Fibroblast of lung (primary cell): ENCODE results near the gene CCDC122. TPM values are rescaled to one million over a fixed set of nuclear protein-coding genes. Genes with fewer than 3 reads are reported as not detected.

ENCODE experiments used
- DNase-seq, 2 donors: peaks; one replicate each; pipeline versions ENCODE4 v3.0.0 to v3.0.0-alpha.2; 2010; ENCODE audit warnings: low read depth in 2 of 2
- H2AFZ ChIP-seq: 2 replicates; pipeline ENCODE4 v1.5.1; 2012; ENCODE audit warnings: low read length, control low read depth, inconsistent platforms
- H3K27ac ChIP-seq: 2 replicates; pipeline ENCODE4 v1.5.1; 2011; ENCODE audit warnings: low read length, control low read depth; ENCODE audit not compliant: insufficient read depth
- H3K27me3 ChIP-seq: 2 replicates; pipeline ENCODE4 v1.5.1; 2011; ENCODE audit warnings: mild to moderate bottlenecking, low read length; ENCODE audit not compliant: control insufficient read depth, insufficient read depth
- H3K36me3 ChIP-seq: 2 replicates; pipeline ENCODE4 v1.5.1; 2011; ENCODE audit warnings: low read length; ENCODE audit not compliant: control insufficient read depth, insufficient read depth
- H3K4me1 ChIP-seq: 2 replicates; pipeline ENCODE4 v1.5.1; 2011; ENCODE audit warnings: low read length; ENCODE audit not compliant: control insufficient read depth, insufficient read depth; ENCODE audit errors: extremely low read depth
- H3K4me2 ChIP-seq: 2 replicates; pipeline ENCODE4 v1.5.1; 2011; ENCODE audit warnings: low read length, control low read depth; ENCODE audit not compliant: insufficient read depth; ENCODE audit errors: extremely low read depth
- H3K4me3 ChIP-seq, 4 experiments: fragments of 200-600 bp in 1 of 4; sonication (generic) in 1 of 4; replicated peaks in 1 of 4; 2 replicates each; pipeline ENCODE4 v1.5.1; 2011 to 2016; ENCODE audit warnings: low read length in 4 of 4, low read depth in 3 of 4, mild to moderate bottlenecking in 3 of 4, control low read depth in 2 of 4, inconsistent platforms in 1 of 4, mixed read lengths in 1 of 4; ENCODE audit not compliant: insufficient read depth in 1 of 4; ENCODE audit errors: control extremely low read depth in 1 of 4
- H3K79me2 ChIP-seq: 2 replicates; pipeline ENCODE4 v1.5.1; 2012; ENCODE audit warnings: mild to moderate bottlenecking, low read length, inconsistent platforms; ENCODE audit not compliant: control insufficient read depth, insufficient read depth
- H3K9ac ChIP-seq: 2 replicates; pipeline ENCODE4 v1.5.1; 2011; ENCODE audit warnings: mild to moderate bottlenecking, low read length, control low read depth; ENCODE audit not compliant: insufficient read depth
- H3K9me3 ChIP-seq: 2 replicates; pipeline ENCODE4 v1.5.1; 2012; ENCODE audit warnings: low read depth, low read length; ENCODE audit not compliant: control insufficient read depth, insufficient read depth
- H4K20me1 ChIP-seq: 2 replicates; pipeline ENCODE4 v1.5.1; 2011; ENCODE audit warnings: low read length; ENCODE audit not compliant: control insufficient read depth, insufficient read depth; ENCODE audit errors: extremely low read depth
- EZH2 ChIP-seq: IDR thresholded peaks from 2 replicates; pipeline ENCODE4 v1.5.1; 2012; ENCODE audit warnings: low read length, control low read depth, mild to moderate bottlenecking; ENCODE audit errors: missing control alignments
- polyA plus RNA-seq, 2 donors: library from polyadenylated mRNA; depleted of rRNA in 1 of 2; stranded (reverse) in 1 of 2; unstranded in 1 of 2; fragments of >200 nt; gene quantifications; 2 replicates each; pipeline ENCODE4 v1.2.1, GENCODE V29; 2011 to 2012; ENCODE audit warnings: missing spikeins in 1 of 2
- total RNA-seq: library from RNA; depleted of rRNA; stranded (reverse); fragments of >200 nt; gene quantifications from 2 replicates; pipeline ENCODE4 v1.2.1, GENCODE V29; 2014
- TF ChIP-seq, protein P1 (sequence below), 2 donors: IDR thresholded peaks in 1 of 2; conservative IDR thresholded peaks in 1 of 2; 1 replicate in 1 of 2; 2 replicates in 1 of 2; pipeline ENCODE4 v1.5.1; 2011 to 2012; ENCODE audit warnings: low read length in 2 of 2, control low read depth in 1 of 2, inconsistent platforms in 1 of 2, low read depth in 1 of 2, mild to moderate bottlenecking in 1 of 2

The CCDC122 gene
- total and polyA plus RNA-seq, 2 donors (not counting 1 experiment from before 2014, with no cell fraction given) = 2.0 to 6.8 TPM

DNA sequence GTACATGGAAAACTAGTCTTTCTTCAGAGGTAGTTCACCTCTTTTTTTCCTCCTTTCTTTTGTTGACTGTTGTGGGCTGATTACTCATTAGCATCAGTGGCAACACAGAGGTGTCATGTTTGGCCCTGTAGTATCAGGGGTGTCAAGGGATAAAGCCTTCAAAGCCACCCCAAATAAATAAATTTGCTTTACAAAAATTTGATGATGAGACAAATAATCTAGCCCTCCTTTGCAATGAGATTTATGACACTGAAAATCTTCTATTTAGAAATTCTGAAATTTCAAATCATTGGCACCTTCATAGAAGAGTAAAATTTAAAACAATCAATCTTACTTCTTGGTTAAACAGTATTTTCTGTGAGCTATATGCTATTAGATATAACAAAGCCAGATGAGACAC, 2.0 kb upstream of the CCDC122 start:
- H3K36me3 ChIP-seq = no peaks in the 10 kb centered on the region

DNA sequence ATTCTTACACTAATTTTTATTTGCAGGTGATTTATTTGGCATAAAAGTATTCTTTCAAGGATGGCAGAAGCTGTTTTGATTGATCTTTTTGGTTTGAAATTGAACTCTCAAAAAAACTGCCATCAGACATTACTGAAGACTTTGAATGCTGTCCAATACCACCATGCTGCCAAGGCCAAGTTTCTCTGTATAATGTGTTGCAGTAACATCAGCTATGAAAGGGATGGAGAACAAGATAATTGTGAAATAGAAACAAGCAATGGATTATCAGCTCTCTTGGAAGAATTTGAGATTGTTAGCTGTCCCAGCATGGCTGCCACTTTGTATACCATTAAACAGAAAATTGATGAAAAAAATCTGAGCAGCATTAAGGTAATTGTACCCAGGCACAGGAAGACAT, 1.4 kb upstream of the CCDC122 start:
- H3K9ac ChIP-seq = no peak overlapping the region
- peak overlapping the region; percentile 39 for H3K4me2 ChIP-seq
- no peaks in the 10 kb centered on the region for H3K36me3 ChIP-seq
- no peaks in the 10 kb centered on the region for H4K20me1 ChIP-seq
- no peaks in the 10 kb centered on the region for H3K27me3 ChIP-seq
- TF ChIP-seq, protein P1, sequence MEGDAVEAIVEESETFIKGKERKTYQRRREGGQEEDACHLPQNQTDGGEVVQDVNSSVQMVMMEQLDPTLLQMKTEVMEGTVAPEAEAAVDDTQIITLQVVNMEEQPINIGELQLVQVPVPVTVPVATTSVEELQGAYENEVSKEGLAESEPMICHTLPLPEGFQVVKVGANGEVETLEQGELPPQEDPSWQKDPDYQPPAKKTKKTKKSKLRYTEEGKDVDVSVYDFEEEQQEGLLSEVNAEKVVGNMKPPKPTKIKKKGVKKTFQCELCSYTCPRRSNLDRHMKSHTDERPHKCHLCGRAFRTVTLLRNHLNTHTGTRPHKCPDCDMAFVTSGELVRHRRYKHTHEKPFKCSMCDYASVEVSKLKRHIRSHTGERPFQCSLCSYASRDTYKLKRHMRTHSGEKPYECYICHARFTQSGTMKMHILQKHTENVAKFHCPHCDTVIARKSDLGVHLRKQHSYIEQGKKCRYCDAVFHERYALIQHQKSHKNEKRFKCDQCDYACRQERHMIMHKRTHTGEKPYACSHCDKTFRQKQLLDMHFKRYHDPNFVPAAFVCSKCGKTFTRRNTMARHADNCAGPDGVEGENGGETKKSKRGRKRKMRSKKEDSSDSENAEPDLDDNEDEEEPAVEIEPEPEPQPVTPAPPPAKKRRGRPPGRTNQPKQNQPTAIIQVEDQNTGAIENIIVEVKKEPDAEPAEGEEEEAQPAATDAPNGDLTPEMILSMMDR (conservative IDR thresholded peaks at IDR 0.05 in 1 of 2, IDR thresholded peaks at IDR 0.05 in 1 of 2; ENCODE audit: low read depth in 1 of 2, low read length in 2 of 2) = no peak
- no peak for TF ChIP-seq EZH2
- DNase-seq = peak in 1 of 2 donors; percentile 10
- no peak overlapping the region for H3K27ac ChIP-seq
- H3K4me1 ChIP-seq = no peaks in the 10 kb centered on the region
- no peak overlapping the region for H3K4me3 ChIP-seq
- no peak overlapping the region for H2AFZ ChIP-seq
- no peaks in the 10 kb centered on the region for H3K79me2 ChIP-seq
- no peaks in the 10 kb centered on the region for H3K9me3 ChIP-seq

More for the DNA sequence above, 2.0 kb upstream of the CCDC122 start:
- Histone ChIP-seq H3K4me1 (no peaks in the 10 kb centered on the region), H3K27me3 (no peaks in the 10 kb centered on the region), H3K27ac (no peak overlapping the region), H3K4me2 (no peak overlapping the region), H3K9ac (no peak overlapping the region), H4K20me1 (no peaks in the 10 kb centered on the region), H3K4me3 (no peak overlapping the region), H3K79me2 (no peaks in the 10 kb centered on the region), H3K9me3 (no peaks in the 10 kb centered on the region), H2AFZ (no peak overlapping the region)
- TF ChIP-seq, protein P1 (conservative IDR thresholded peaks at IDR 0.05 in 1 of 2, IDR thresholded peaks at IDR 0.05 in 1 of 2; ENCODE audit: low read depth in 1 of 2, low read length in 2 of 2) = no peak
- TF ChIP-seq EZH2 = no peak
- no peak for DNase-seq

DNA sequence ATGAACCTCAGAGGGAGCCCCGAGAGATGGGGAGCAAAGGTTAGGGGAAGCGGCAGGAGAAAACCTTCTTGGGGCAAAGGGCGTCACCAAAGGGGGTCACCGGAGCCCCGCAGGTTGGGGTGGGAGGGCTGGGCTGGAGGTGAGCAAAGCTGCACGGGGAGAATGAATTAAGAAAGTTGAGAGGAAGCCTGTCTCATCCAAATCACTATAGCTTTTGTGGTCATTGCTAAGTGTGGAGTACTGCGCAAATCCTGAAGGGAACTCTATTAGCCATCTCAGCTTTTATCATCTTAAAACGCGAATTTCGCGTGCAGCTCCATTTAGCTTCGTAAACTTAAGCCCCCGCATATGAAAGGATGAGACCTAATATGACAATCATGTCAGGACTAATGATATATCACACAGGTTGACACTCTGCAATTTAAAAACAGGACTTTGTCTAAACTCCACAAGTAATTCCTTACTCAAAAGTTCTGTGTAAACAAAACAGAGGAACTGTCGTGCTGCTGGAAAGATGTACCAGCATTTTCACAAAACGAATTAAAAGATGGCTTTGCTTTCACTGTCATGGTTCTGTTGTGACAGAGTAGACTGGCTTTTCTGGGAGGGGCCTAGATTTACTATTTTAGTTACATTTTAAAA, 795 bp upstream of the CCDC122 start:
- no peaks in the 10 kb centered on the region for H3K36me3 ChIP-seq
- peak overlapping the region; percentile 59 to 83 (median 62) for H3K4me3 ChIP-seq
- no peaks in the 10 kb centered on the region for H3K79me2 ChIP-seq
- DNase-seq = peak in 1 of 2 donors; percentile 10
- H3K9me3 ChIP-seq = no peaks in the 10 kb centered on the region
- no peaks in the 10 kb centered on the region for H3K4me1 ChIP-seq
- H3K9ac ChIP-seq = peak overlapping the region; percentile 99
- TF ChIP-seq, protein P1 (conservative IDR thresholded peaks at IDR 0.05 in 1 of 2, IDR thresholded peaks at IDR 0.05 in 1 of 2; ENCODE audit: low read depth in 1 of 2, low read length in 2 of 2) = no peak
- TF ChIP-seq EZH2 = no peak
- no peaks in the 10 kb centered on the region for H3K27me3 ChIP-seq
- peak overlapping the region; percentile 93 for H3K27ac ChIP-seq
- peak overlapping the region; percentile 77 for H2AFZ ChIP-seq
- peak overlapping the region; percentile 90 for H3K4me2 ChIP-seq
- H4K20me1 ChIP-seq = no peaks in the 10 kb centered on the region
